HG03439 (cell line): Measurements from ENCODE around the gene GNAQ.
"Not testable (repeated sequence)": the region's sequence is repeated elsewhere in the genome, so short reads cannot be mapped to it uniquely, and the experiment has no call there.

Experiments
- ATAC-seq: cut with Tn5 transposase; IDR thresholded peaks from one replicate; pipeline ENCODE4 v1.9.1; 2021; ENCODE audit warnings: mild to moderate bottlenecking, moderate library complexity; ENCODE audit not compliant: unreplicated experiment

GNAQ gene

DNA sequence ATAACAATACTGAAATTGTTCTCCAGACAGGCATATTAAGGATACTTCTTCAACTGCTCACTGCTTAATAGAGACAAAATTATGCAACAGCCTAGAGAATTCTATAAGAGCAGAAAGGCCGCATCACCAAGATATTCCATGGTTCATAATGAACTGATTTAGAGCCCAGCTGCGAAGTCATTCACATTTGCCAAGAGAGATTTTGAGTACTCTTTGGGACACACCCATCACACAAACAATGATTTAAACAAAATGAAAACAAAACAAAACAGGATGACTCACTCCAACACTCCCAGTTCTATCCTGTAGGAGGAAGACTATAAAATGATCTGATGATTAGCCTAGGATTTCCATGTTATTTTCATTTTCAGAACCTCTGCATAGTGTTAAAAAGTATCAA is 237.8 kb downstream of the GNAQ start:
- ATAC-seq, result no peak

DNA sequence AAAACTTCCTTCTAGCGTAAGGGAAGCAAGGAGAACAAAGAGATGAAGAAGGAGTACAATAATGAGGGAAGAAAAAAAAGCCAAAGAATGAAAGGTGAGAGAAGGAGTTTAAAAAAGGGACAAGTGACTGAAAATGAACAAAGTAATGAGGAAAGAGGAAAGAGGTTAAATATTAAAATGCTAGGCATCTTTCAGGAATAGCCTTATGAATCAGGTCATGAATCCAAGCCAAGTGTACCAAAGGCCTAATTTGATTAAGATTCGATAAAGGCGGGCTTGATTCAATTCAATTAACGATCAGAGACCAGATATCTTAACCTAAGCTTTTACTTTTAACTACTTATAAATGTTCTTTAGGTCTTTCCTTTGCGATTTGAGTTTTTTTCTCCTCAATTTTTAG is 241.7 kb downstream of the GNAQ start:
- no peak for ATAC-seq

DNA sequence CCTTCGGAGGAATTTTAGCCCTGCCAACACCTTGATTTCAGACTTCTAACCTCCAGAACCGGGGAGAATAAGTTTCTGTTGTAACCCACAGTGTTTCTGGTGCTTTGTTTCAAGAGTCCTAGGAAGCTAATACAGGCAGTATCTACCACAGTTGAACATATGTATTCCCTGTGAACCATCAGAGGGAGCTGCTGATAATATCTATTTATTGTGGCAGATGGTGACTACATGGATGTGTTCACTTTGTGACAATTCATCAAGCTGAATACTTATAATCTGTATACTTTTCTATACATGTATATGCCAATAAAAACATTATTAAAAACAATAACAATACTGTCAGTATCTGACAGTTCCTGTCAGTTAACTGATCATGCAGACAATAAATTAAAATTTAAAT is 246.3 kb downstream of the GNAQ start:
- no peak for ATAC-seq

DNA sequence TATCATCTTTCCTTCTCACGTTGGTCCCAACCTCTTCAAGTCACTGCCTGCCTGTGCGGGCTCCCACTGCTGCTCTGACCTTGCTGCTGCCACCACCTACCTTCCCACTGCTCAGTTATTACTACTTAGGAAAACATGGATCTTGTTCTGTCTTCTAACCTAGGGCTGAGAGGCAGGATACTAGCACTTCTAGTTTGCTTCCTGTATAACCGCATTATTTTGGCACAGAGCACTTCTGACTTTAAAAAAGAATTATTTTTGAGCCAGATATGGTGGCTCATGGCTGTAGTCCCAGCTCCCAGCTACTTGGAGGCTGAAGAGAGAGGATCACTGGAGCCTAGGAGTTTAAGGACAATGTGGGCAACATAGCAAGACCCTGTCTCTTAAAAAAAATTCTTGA is 248.1 kb downstream of the GNAQ start:
- ATAC-seq, result no peak

DNA sequence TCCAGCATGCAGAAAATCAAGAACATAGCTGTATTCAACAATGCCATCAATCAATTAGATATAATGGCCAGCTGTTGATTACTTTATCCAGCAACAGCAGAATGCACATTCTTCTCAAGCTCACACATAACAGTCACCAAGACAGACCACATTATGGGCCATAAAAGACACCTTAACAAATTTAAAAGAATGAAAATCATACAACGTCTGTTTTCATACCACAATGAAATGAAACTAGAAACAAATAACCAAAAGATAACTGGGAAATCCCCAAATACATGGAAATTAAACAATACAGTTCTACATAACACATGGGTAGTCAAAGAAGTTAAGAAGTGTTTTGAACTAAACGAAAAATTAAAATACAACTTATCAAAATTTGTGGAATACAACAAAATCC is 252.6 kb downstream of the GNAQ start:
- no peak for ATAC-seq

DNA sequence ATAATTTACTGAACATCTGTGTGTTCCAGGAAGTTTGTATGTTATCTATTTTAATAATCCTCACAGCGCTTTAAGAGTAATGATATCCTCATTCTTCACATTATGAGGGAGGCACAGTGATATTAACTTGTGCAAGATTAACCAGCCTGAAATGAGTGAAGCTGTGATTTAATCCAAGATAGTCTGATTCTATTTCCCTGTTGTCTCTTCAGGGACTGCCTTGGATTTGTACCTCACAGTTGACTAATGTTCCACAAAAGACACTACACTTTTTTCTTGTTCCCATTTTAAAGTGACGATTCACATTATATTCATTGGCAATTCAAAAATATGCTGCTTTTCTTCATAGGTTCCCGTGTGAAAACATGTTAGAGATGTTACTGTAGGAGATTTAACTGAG is 258.2 kb downstream of the GNAQ start:
- ATAC-seq, result no peak

DNA sequence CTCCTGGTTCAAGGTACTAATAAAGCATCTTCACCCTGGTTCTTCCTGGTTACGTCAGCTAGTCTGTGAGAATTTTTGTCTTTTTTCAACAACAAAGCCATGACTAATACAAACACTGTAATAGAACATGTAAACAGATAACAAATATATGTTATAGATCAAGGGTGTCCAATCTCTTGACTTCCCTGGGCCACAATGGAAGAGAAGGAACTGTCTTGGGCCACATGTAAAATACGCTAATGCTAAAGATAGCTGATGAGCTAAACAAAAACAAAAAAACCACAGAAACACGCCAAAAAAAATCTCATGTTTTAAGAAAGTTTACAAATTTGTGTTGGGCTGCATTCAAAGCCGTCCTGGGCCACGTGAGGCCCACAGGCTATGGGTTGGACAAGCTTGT is 259.0 kb downstream of the GNAQ start:
- ATAC-seq, result no peak

DNA sequence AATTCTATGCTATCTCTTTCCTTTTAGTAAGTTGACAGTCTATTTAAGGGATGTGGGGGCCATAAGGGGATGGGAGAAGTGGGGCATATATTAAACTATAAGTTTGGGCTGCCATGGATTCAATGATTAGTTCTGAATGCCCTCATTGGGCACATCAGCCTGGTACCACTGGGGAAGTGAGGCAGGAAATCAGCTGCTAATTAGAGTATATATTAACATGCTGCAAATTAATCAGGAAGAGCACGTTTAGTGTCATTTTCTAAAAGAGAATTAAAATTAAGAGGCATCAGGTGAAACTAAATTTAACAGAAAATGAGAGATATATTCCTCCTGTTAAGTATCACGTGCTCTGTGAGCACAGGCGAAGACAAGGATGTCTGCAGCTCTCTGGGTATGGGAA is 260.4 kb downstream of the GNAQ start:
- no peak for ATAC-seq

DNA sequence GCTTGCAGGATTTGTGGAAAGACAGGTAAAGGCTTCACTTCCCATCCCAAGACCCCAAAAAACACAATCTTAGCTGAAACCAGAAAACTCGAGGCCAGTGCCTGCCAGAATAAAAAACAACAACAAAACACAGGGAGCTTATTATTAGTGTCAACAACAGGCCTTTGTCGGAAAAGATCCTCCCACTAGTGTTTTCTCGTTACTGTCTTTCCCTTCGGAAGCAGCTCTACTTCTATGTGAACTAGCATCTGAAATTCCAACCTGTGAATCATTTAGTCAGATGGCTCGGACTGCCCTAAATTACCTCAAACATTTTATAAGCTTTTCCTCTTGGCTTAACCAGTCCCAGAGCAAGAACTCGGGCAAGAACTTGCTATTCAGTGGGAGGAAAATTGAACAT is 261.3 kb downstream of the GNAQ start:
- ATAC-seq, result no peak

DNA sequence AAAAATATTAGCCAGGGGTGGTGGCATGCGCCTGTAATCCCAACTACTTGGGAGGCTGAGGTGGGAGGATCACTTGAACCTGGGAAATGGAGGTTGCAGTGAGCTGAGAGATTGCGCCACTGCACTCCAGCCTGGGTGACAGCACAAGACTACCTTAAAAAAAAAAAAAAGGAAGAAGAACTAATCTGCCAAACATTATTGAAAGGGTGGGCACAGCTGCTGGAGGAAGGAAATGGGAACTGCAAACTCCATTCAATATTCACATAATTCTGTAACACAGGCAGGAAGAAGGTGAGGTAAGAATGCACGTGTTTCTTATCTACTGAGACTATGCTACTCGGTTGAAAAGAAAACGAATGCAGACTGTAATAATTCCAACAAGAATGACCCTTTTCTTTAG is 262.4 kb downstream of the GNAQ start:
- ATAC-seq, result no peak

DNA sequence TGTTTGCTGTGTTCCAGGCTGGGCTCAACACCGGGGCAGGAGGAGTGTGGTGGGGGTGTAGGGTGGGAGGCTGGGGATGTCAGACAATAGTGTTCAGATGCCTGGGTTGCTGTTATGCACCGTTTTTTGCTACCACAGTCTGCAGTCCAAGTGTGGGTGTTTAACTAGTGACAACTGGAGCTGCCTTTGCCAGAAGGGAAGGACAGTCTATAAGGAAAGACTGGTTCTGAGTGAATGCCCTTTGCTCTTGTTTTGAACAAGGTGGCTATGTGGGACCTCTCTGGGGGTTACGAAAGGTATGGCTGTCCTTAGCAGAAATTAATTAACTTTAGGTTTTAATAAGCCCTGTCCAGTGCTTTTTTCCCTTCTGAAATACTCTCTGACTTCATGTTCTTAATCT is 265.0 kb downstream of the GNAQ start:
- no peak for ATAC-seq

DNA sequence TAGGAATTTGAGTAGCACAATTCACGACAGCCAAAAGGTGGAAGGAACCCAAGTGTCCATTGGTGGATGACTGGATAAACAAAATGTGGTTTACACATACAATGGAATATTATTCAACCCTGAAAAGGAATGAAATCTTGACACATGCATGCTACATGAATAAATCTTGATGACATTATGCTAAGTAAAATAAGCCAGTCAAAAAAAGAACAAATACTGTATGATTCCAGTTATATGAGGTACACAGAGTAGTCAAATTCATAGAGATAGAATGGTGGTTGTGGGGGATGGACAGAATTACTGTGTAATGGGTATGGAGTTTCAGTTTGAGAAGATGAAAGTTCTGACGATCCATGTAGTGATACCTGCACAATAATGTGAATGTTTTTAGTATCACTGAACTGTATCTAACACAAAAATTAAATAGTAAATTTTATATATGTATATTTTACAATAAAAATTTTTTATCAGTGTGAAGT is 265.8 kb downstream of the GNAQ start:
- no peak for ATAC-seq

DNA sequence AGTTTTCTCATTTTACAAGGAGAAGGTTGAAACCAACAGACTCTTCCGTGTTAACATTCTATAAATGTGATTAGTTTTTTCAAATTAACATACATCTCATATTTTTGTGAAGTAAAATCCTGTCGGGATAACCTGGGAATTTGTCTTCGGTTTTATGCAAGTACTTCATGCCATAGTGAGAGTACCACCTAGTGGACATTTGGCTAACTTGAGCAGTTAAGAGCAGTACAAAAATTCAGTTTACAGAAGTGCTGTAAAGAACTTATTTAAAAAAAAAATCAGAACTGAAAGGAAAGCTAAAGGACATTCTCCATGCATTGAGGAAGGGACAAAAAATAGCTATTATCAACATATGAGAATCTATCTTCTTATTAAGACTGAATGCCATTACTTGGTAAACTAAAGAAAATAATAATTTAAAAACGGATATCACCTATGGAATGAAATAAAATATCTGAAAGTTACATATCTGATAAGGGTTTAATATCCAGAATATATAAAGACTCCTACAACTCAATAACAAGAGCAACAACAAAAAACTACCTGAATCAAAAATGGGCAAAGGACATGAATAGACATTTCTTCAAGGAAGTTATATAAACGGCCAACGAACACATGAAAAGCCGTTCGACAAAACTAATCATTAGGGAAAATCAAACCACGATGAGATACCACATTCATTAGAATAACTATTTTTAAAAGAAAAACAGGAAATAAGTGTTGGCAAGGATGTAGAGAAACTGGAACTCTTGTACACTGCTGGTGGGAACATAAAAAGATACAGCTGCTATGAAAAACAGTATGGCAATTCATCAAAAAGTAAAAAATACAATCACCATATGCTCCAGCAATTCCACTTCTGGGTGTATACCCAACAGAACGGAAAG is 266.5 kb downstream of the GNAQ start:
- no peak for ATAC-seq

DNA sequence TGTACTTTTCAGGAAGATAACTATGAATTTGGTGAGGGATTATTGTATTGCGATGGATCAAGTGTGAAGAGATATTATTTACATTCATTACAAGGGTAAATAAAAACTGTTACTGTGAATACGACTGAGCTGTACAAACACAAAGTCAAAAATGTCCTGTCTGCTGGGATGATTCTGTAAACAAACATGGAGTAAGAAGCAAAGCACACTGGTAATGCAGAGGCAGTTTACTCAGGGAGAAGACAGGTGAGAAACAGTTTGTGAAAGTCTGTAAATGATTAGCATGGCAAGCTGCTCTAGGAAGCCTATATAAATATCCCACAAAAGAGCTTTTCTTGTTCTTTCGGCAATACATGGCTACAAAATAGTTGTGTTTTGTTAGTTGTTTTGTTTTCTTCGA is 268.0 kb downstream of the GNAQ start:
- no peak for ATAC-seq

DNA sequence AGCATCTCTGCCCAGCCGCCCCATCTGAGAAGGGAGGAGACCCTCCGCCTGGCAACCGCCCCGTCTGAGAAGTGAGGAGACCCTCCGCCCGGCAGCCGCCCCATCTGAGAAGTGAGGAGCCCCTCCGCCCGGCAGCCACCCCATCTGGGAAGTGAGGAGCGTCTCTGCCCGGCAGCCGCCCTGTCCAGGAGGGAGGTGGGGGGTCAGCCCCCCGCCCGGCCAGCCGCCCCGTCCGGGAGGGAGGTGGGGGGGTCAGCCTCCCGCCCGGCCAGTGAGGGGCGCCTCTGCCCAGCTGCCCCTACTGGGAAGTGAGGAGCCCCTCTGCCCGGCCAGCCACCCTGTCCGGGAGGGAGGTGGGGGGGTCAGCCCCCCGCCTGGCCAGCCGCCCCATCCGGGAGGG is 270.7 kb downstream of the GNAQ start:
- ATAC-seq, result not testable (repeated sequence)

DNA sequence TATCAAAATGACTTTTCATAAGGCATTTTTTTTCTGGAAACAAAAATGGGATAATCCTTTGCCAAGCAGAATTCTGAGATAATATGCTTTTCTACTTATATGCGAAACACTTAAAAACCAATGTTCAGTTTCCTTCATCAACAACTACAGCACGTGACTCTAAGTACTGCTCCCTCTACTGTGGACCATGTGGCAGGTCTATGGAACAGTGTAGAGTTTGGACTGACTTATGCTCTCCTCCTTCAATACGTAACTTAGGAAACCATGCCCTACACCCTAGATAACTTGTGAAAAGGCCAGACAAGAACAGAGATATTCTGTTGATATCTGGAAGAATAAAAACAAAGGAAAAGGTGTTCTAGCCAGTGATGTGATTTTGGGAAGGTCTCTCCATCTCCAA is 272.2 kb downstream of the GNAQ start:
- no peak for ATAC-seq

DNA sequence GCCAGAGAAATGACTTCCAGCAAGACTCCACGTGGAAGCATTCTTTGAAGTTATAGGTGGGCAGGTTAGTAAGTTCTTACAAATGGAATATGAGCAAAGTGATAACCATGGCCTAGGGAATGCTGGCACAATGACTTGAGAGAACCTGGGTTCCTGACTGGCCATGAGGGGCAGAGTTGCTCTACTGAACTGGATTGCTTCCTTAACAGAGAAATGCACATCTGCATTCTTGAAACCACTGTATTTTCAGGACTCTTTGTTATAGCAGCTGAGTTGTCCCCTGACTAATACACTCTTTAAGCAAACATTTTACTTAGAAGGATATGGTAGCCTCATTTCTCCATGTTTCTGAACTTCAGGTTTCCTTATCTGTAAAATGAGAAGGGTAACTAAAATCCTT is 275.2 kb downstream of the GNAQ start:
- no peak for ATAC-seq

DNA sequence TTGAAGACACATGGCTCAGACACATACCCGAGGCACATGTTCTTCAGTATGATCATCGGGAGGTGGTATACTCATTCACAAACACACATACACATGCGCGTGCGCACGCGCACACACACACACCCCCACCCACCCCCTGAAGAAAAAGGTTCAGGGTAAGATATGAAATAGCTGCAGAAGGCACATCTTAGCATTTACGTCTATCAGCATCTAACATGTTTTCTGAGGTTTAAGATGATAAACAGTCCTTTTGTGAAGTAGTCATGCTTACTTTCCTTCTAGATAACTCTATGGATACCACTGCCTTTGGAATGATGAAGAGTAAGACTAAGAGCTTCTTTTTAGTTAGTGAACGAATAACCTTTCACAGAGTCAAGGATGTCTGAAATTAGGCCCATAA is 278.4 kb downstream of the GNAQ start:
- ATAC-seq, result no peak

DNA sequence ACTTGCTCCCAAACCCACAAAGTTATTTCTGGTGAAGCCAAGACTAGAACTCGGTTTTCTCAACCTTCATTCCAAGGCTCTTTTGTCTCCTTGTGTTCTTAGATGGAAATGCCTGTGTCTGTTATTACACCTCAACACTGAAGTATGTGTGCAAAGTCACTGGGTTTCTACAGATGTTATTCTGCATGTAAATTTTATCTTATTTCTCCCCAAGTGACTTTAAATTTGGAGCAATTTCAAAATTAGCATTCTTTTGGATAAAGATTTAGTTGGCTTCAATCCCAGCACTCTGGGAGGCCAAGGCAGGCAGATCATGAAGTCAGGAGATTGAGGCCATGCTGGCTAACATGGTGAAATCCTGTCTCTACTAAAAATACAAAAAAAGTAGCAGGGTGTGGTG is 279.1 kb downstream of the GNAQ start:
- ATAC-seq, result no peak

DNA sequence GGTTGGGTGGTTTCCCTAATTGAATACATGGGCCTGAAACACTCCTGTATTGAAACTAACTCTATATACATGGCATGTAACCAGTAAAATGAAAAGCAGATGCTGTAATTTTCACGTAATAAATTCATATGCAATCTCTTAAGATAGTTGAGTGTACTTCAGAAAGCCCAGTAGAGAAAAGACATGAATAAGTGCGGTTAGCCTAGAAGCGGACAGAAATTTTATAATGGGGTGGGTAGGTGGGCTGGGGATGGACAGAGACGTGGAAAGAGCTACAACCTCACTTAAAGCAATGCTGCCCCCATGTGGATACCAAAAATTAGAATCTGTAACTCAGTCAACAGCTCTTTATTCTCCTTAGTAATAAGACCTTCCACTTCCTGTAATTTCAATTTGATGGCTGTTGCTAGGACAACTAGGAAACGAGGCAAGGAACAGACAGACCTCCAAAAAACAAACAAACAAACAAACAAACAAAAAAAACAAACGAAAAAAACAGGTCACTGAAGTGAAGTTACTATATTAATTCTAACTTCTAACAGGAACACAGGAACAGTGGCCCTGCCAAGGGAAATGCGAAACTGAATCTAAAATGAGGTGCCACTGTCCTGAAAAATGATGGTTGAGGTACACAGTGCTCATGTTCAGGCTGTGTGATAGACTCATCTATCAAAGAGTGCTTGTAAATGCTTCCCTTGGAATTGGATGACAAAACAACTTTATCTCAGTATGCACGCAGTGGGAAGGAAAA is 280.1 kb downstream of the GNAQ start:
- ATAC-seq, result no peak

DNA sequence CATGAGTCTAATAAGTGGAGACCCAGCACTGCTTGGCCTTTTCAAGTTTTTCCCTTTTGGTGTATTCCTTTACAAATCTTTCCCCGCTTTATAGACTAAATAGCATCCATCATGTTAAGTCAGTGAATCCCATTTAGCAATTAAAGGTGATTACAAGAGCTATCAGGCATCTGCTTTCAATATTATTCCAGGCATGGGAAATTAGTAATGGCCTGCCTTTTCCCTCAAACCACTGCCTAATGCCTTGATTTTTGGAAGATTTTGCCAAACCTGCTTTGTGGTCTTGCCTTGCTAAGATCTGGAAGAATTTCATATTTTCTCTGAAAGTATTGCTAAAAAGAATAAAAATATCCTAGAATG is 280.6 kb downstream of the GNAQ start:
- no peak for ATAC-seq

DNA sequence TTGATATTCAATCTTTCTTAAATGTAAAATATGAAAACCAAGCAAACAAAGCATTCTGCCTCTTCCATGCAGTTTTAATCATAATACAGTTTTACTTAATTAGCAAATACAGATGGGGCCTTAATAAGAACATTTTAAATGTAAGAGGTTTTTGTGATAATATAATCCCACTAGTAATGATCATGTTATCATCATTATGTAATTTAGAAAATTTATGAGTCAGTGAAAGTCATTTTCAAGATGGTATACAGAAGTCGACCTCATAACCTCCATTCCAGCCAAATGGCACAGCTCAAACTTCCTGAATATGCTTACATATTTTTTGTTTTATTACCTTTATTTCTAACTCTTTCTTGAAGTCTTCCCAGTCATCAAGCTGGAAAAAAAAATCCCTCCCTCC is 281.3 kb downstream of the GNAQ start:
- ATAC-seq, result no peak
